Activated naive CD8-positive, alpha-beta T cell treated with anti-CD3 and anti-CD28 coated beads for 36 hours (primary cell): Measurements from ENCODE around the gene SLITRK1. TPM values are rescaled to one million over a fixed set of nuclear protein-coding genes. Genes with fewer than 3 reads are reported as not detected.

ENCODE experiments used
- DNase-seq: peaks from one replicate; pipeline ENCODE4 v3.0.0; 2021
- H3K27ac Mint-ChIP-seq: one replicate; pipeline ENCODE4 v1.8.0; 2022; ENCODE audit warnings: mild to moderate bottlenecking, moderate library complexity, mixed read lengths
- H3K27me3 Mint-ChIP-seq: one replicate; pipeline ENCODE4 v1.8.0; 2022; ENCODE audit warnings: mild to moderate bottlenecking, mixed read lengths
- H3K36me3 Mint-ChIP-seq: one replicate; pipeline ENCODE4 v1.8.0; 2021; ENCODE audit warnings: mild to moderate bottlenecking, mixed read lengths
- H3K4me1 Mint-ChIP-seq: one replicate; pipeline ENCODE4 v1.8.0; 2021; ENCODE audit warnings: mixed read lengths
- H3K4me3 Mint-ChIP-seq: one replicate; pipeline ENCODE4 v1.8.0; 2022; ENCODE audit warnings: mild to moderate bottlenecking, moderate library complexity, mixed read lengths
- H3K9me3 Mint-ChIP-seq: one replicate; pipeline ENCODE4 v1.8.0; 2022; ENCODE audit warnings: mixed read lengths
- total RNA-seq, 2 experiments: library from RNA; stranded (reverse); gene quantifications; one replicate each; pipeline ENCODE4 v1.2.3, GENCODE V29; 2021

SLITRK1 gene
- total RNA-seq, 2 experiments from 2014 or later, result not detected

GRCh38 chr13:83880275-83881139 lies 1.8 kb downstream of the SLITRK1 start:
- H3K36me3 Mint-ChIP-seq, result no peaks in the 10 kb centered on the region
- peaks cover 19% of the 10 kb centered on the region for H3K4me1 Mint-ChIP-seq
- H3K27ac Mint-ChIP-seq, result no peak overlapping the region
- DNase-seq, result no peak
- peaks cover 4% of the 10 kb centered on the region for H3K9me3 Mint-ChIP-seq
- no peak overlapping the region for H3K4me3 Mint-ChIP-seq
- peaks cover 76% of the 10 kb centered on the region for H3K27me3 Mint-ChIP-seq

- no peak overlapping the region for H3K27ac Mint-ChIP-seq
- peak overlapping the region; percentile 1 for H3K4me3 Mint-ChIP-seq
- H3K36me3 Mint-ChIP-seq, result no peaks in the 10 kb centered on the region
- H3K4me1 Mint-ChIP-seq, result peaks cover 19% of the 10 kb centered on the region
- H3K9me3 Mint-ChIP-seq, result peaks cover 4% of the 10 kb centered on the region
- H3K27me3 Mint-ChIP-seq, result peaks cover 76% of the 10 kb centered on the region
- no peak for DNase-seq
Measured at GRCh38 chr13:83879431-83880171, 2.7 kb downstream of the SLITRK1 start.

- Mint-ChIP-seq H3K27ac (no peak overlapping the region), H3K9me3 (peaks cover 4% of the 10 kb centered on the region), H3K36me3 (no peaks in the 10 kb centered on the region), H3K4me3 (peak overlapping the region; percentile 1), H3K4me1 (peaks cover 19% of the 10 kb centered on the region), H3K27me3 (peaks cover 68% of the 10 kb centered on the region)
- no peak for DNase-seq
Measured at GRCh38 chr13:83878691-83879430, 3.4 kb downstream of the SLITRK1 start.

- peaks cover 4% of the 10 kb centered on the region for H3K9me3 Mint-ChIP-seq
- H3K27ac Mint-ChIP-seq, result no peak overlapping the region
- no peaks in the 10 kb centered on the region for H3K36me3 Mint-ChIP-seq
- peaks cover 19% of the 10 kb centered on the region for H3K4me1 Mint-ChIP-seq
- peaks cover 60% of the 10 kb centered on the region for H3K27me3 Mint-ChIP-seq
- no peak overlapping the region for H3K4me3 Mint-ChIP-seq
- no peak for DNase-seq
Measured at GRCh38 chr13:83877651-83878355, 4.5 kb downstream of the SLITRK1 start.

GRCh38 chr13:83876546-83876945 lies 5.7 kb downstream of the SLITRK1 start:
- Mint-ChIP-seq H3K4me3 (no peak overlapping the region), H3K4me1 (peaks cover 16% of the 10 kb centered on the region), H3K9me3 (peaks cover 4% of the 10 kb centered on the region), H3K36me3 (no peaks in the 10 kb centered on the region), H3K27me3 (peaks cover 50% of the 10 kb centered on the region), H3K27ac (no peak overlapping the region)
- DNase-seq, result no peak

GRCh38 chr13:83867708-83868107 lies 14.6 kb downstream of the SLITRK1 start:
- no peak overlapping the region for H3K4me3 Mint-ChIP-seq
- no peaks in the 10 kb centered on the region for H3K36me3 Mint-ChIP-seq
- H3K27ac Mint-ChIP-seq, result no peak overlapping the region
- no peaks in the 10 kb centered on the region for H3K9me3 Mint-ChIP-seq
- no peaks in the 10 kb centered on the region for H3K4me1 Mint-ChIP-seq
- no peak for DNase-seq
- peaks cover 4% of the 10 kb centered on the region for H3K27me3 Mint-ChIP-seq

GRCh38 chr13:83865161-83866137 lies 16.8 kb downstream of the SLITRK1 start:
- Mint-ChIP-seq H3K27me3 (peaks cover under 1% of the 10 kb centered on the region), H3K27ac (no peak overlapping the region), H3K36me3 (no peaks in the 10 kb centered on the region), H3K4me1 (no peaks in the 10 kb centered on the region), H3K9me3 (no peaks in the 10 kb centered on the region), H3K4me3 (no peak overlapping the region)
- no peak for DNase-seq

- no peaks in the 10 kb centered on the region for H3K9me3 Mint-ChIP-seq
- DNase-seq, result no peak
- no peaks in the 10 kb centered on the region for H3K4me1 Mint-ChIP-seq
- no peak overlapping the region for H3K27ac Mint-ChIP-seq
- no peak overlapping the region for H3K4me3 Mint-ChIP-seq
- H3K36me3 Mint-ChIP-seq, result no peaks in the 10 kb centered on the region
- no peaks in the 10 kb centered on the region for H3K27me3 Mint-ChIP-seq
Measured at GRCh38 chr13:83853771-83854170, 28.5 kb downstream of the SLITRK1 start.

GRCh38 chr13:83845106-83845505 lies 37.2 kb downstream of the SLITRK1 start:
- Mint-ChIP-seq H3K36me3 (no peaks in the 10 kb centered on the region), H3K9me3 (no peaks in the 10 kb centered on the region), H3K27me3 (no peaks in the 10 kb centered on the region), H3K27ac (no peak overlapping the region), H3K4me3 (no peak overlapping the region), H3K4me1 (no peaks in the 10 kb centered on the region)
- no peak for DNase-seq

GRCh38 chr13:83839146-83839545 lies 43.1 kb downstream of the SLITRK1 start:
- Mint-ChIP-seq H3K9me3 (no peaks in the 10 kb centered on the region), H3K4me3 (no peak overlapping the region), H3K27me3 (no peaks in the 10 kb centered on the region), H3K4me1 (no peaks in the 10 kb centered on the region), H3K36me3 (no peaks in the 10 kb centered on the region), H3K27ac (no peak overlapping the region)
- no peak for DNase-seq

- H3K27me3 Mint-ChIP-seq, result no peaks in the 10 kb centered on the region
- no peak overlapping the region for H3K27ac Mint-ChIP-seq
- H3K4me1 Mint-ChIP-seq, result no peaks in the 10 kb centered on the region
- no peak for DNase-seq
- no peak overlapping the region for H3K4me3 Mint-ChIP-seq
- H3K9me3 Mint-ChIP-seq, result no peaks in the 10 kb centered on the region
- no peaks in the 10 kb centered on the region for H3K36me3 Mint-ChIP-seq
Measured at GRCh38 chr13:83831796-83832195, 50.5 kb downstream of the SLITRK1 start.

GRCh38 chr13:83829810-83830209 lies 52.5 kb downstream of the SLITRK1 start:
- no peak for DNase-seq
- no peak overlapping the region for H3K27ac Mint-ChIP-seq
- no peaks in the 10 kb centered on the region for H3K27me3 Mint-ChIP-seq
- H3K36me3 Mint-ChIP-seq, result no peaks in the 10 kb centered on the region
- H3K4me1 Mint-ChIP-seq, result no peaks in the 10 kb centered on the region
- H3K4me3 Mint-ChIP-seq, result no peak overlapping the region
- no peaks in the 10 kb centered on the region for H3K9me3 Mint-ChIP-seq

GRCh38 chr13:83827338-83827737 lies 54.9 kb downstream of the SLITRK1 start:
- DNase-seq, result no peak
- H3K36me3 Mint-ChIP-seq, result no peaks in the 10 kb centered on the region
- no peaks in the 10 kb centered on the region for H3K27me3 Mint-ChIP-seq
- no peaks in the 10 kb centered on the region for H3K4me1 Mint-ChIP-seq
- H3K9me3 Mint-ChIP-seq, result no peaks in the 10 kb centered on the region
- H3K27ac Mint-ChIP-seq, result no peak overlapping the region
- no peak overlapping the region for H3K4me3 Mint-ChIP-seq
